Measurements from ENCODE around the gene STXBP1. TPM values are rescaled to one million over a fixed set of nuclear protein-coding genes. Genes with fewer than 3 reads are reported as not detected.

Gene STXBP1
- total and polyA plus RNA-seq, 2 experiments from 2014 or later = 48.6 to 50.4 TPM

- H3F3A ChIP-seq (replicated peaks; ENCODE audit: low read depth) = peaks cover 10% of the 10 kb centered on the region; the same call in 1 of the 2 replicates
- H3K4me1 ChIP-seq (ENCODE audit: insufficient read depth) = peaks cover 15% of the 10 kb centered on the region
- peak; percentile 97 for DNase-seq (ENCODE audit: low spot score)
- H3K9me3 Mint-ChIP-seq = peaks cover 2% of the 10 kb centered on the region; the same call in 1 of the 3 replicates
- peak overlapping the region; percentile 99 for H2AFZ ChIP-seq
- H3K9me2 ChIP-seq (ENCODE audit: insufficient read depth) = no peaks in the 10 kb centered on the region
- H3K4me3 Mint-ChIP-seq = peak overlapping the region; percentile 83
- peak; percentile 76 for ATAC-seq
- H3K27me3 Mint-ChIP-seq (ENCODE audit: insufficient read depth, low read depth, poor library complexity) = peaks cover 30% of the 10 kb centered on the region
- no peaks in the 10 kb centered on the region for H3K36me3 ChIP-seq (ENCODE audit: insufficient read depth)
- H3K4me1 Mint-ChIP-seq = peaks cover 21% of the 10 kb centered on the region
- no peak overlapping the region for H3K27ac ChIP-seq (ENCODE audit: low read depth)
- peak overlapping the region; percentile 71 for H3K4me2 ChIP-seq
- H3K4me3 ChIP-seq = peak overlapping the region; percentile 67
- H3K36me3 Mint-ChIP-seq (ENCODE audit: low read depth) = no peaks in the 10 kb centered on the region; the same call in 2 of the 3 replicates
- H4K20me1 ChIP-seq (replicated peaks; ENCODE audit: insufficient read depth) = no peaks in the 10 kb centered on the region
- peaks cover 5% of the 10 kb centered on the region; the same call in 1 of the 2 replicates for H3K79me2 ChIP-seq (replicated peaks; ENCODE audit: insufficient read depth)
- TF ChIP-seq POLR2AphosphoS5 (IDR thresholded peaks at IDR 0.05; ENCODE audit: low read depth) (peak; percentile 91), CTCF (conservative IDR thresholded peaks at IDR 0.05; ENCODE audit: low read depth in 2 of 2) (no peak)
- peak overlapping the region; percentile 80 for H3K27ac Mint-ChIP-seq
- peaks cover 23% of the 10 kb centered on the region for H3K27me3 ChIP-seq (ENCODE audit: insufficient read depth)
These were observed 3.7 kb upstream of the STXBP1 start for GRCh38 chr9:127608104-127608966.

DNA sequence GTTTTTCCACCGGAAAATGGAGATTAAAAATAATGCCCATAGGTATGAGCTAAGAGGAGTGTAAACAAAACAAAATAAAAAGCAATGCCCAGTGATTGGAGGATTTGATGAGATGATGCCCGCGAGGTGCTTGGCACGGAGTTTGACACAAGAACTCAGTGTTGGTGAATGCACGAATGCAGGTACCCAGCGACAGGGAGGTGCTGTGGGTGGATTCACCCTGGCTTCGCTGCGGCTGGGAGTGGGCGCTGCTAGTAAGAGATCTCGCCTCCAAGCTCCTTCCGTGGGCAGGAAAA is 526 bp upstream of the STXBP1 start:
- DNase-seq (ENCODE audit: low spot score) (no peak), ATAC-seq (no peak)
- H3K79me2 ChIP-seq (replicated peaks; ENCODE audit: insufficient read depth) = peaks cover 36% of the 10 kb centered on the region
- H3K27ac ChIP-seq (ENCODE audit: low read depth) = no peak overlapping the region
- peaks cover 29% of the 10 kb centered on the region for H3K4me1 Mint-ChIP-seq
- peaks cover 26% of the 10 kb centered on the region for H3K4me1 ChIP-seq (ENCODE audit: insufficient read depth)
- peak overlapping the region; percentile 98 for H2AFZ ChIP-seq
- no peaks in the 10 kb centered on the region for H3K36me3 ChIP-seq (ENCODE audit: insufficient read depth)
- no peaks in the 10 kb centered on the region for H3K9me2 ChIP-seq (ENCODE audit: insufficient read depth)
- peak overlapping the region; percentile 98 for H3K4me2 ChIP-seq
- H3K27ac Mint-ChIP-seq = no peak overlapping the region
- peaks cover 29% of the 10 kb centered on the region for H3K27me3 ChIP-seq (ENCODE audit: insufficient read depth)
- H3K36me3 Mint-ChIP-seq (ENCODE audit: low read depth) = no peaks in the 10 kb centered on the region; the same call in 2 of the 3 replicates
- peak overlapping the region; percentile 82 for H3K4me3 Mint-ChIP-seq
- peaks cover 30% of the 10 kb centered on the region for H3K27me3 Mint-ChIP-seq (ENCODE audit: insufficient read depth, low read depth, poor library complexity)
- H4K20me1 ChIP-seq (replicated peaks; ENCODE audit: insufficient read depth) = peaks cover 8% of the 10 kb centered on the region
- peaks cover 13% of the 10 kb centered on the region; the same call in 1 of the 2 replicates for H3F3A ChIP-seq (replicated peaks; ENCODE audit: low read depth)
- peaks cover 2% of the 10 kb centered on the region; the same call in 1 of the 3 replicates for H3K9me3 Mint-ChIP-seq
- H3K4me3 ChIP-seq = peak overlapping the region; percentile 82
- TF ChIP-seq STAT1 (IDR thresholded peaks at IDR 0.05; ENCODE audit: unreplicated experiment) (no peak), NANOG (IDR thresholded peaks at IDR 0.05; ENCODE audit: borderline replicate concordance) (no peak), ZNF331 (CRISPR knock-in tag; IDR thresholded peaks at IDR 0.05; ENCODE audit: low read depth) (no peak), EZH2phosphoT487 (IDR thresholded peaks at IDR 0.05; ENCODE audit: unreplicated experiment) (no peak), CREB1 (CRISPR knock-in tag; IDR thresholded peaks at IDR 0.05; ENCODE audit: low read depth) (no peak), ZNF114 (CRISPR knock-in tag; IDR thresholded peaks at IDR 0.05) (no peak), POLR2AphosphoS5 (IDR thresholded peaks at IDR 0.05; ENCODE audit: low read depth) (no peak), EZH2 (IDR thresholded peaks at IDR 0.05; ENCODE audit: low read depth, unreplicated experiment) (no peak), JUNB (IDR thresholded peaks at IDR 0.05; ENCODE audit: unreplicated experiment) (no peak)
- TF ChIP-seq, protein P1, sequence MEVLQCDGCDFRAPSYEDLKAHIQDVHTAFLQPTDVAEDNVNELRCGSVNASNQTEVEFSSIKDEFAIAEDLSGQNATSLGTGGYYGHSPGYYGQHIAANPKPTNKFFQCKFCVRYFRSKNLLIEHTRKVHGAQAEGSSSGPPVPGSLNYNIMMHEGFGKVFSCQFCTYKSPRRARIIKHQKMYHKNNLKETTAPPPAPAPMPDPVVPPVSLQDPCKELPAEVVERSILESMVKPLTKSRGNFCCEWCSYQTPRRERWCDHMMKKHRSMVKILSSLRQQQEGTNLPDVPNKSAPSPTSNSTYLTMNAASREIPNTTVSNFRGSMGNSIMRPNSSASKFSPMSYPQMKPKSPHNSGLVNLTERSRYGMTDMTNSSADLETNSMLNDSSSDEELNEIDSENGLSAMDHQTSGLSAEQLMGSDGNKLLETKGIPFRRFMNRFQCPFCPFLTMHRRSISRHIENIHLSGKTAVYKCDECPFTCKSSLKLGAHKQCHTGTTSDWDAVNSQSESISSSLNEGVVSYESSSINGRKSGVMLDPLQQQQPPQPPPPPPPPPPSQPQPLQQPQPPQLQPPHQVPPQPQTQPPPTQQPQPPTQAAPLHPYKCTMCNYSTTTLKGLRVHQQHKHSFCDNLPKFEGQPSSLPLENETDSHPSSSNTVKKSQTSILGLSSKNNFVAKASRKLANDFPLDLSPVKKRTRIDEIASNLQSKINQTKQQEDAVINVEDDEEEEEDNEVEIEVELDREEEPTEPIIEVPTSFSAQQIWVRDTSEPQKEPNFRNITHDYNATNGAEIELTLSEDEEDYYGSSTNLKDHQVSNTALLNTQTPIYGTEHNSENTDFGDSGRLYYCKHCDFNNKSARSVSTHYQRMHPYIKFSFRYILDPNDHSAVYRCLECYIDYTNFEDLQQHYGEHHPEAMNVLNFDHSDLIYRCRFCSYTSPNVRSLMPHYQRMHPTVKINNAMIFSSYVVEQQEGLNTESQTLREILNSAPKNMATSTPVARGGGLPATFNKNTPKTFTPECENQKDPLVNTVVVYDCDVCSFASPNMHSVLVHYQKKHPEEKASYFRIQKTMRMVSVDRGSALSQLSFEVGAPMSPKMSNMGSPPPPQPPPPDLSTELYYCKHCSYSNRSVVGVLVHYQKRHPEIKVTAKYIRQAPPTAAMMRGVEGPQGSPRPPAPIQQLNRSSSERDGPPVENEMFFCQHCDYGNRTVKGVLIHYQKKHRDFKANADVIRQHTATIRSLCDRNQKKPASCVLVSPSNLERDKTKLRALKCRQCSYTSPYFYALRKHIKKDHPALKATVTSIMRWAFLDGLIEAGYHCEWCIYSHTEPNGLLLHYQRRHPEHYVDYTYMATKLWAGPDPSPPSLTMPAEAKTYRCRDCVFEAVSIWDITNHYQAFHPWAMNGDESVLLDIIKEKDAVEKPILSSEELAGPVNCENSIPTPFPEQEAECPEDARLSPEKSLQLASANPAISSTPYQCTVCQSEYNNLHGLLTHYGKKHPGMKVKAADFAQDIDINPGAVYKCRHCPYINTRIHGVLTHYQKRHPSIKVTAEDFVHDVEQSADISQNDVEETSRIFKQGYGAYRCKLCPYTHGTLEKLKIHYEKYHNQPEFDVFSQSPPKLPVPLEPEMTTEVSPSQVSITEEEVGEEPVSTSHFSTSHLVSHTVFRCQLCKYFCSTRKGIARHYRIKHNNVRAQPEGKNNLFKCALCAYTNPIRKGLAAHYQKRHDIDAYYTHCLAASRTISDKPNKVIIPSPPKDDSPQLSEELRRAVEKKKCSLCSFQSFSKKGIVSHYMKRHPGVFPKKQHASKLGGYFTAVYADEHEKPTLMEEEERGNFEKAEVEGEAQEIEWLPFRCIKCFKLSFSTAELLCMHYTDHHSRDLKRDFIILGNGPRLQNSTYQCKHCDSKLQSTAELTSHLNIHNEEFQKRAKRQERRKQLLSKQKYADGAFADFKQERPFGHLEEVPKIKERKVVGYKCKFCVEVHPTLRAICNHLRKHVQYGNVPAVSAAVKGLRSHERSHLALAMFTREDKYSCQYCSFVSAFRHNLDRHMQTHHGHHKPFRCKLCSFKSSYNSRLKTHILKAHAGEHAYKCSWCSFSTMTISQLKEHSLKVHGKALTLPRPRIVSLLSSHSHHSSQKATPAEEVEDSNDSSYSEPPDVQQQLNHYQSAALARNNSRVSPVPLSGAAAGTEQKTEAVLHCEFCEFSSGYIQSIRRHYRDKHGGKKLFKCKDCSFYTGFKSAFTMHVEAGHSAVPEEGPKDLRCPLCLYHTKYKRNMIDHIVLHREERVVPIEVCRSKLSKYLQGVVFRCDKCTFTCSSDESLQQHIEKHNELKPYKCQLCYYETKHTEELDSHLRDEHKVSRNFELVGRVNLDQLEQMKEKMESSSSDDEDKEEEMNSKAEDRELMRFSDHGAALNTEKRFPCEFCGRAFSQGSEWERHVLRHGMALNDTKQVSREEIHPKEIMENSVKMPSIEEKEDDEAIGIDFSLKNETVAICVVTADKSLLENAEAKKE (CRISPR knock-in tag; IDR thresholded peaks at IDR 0.05) = no peak
- TF ChIP-seq, protein P2, sequence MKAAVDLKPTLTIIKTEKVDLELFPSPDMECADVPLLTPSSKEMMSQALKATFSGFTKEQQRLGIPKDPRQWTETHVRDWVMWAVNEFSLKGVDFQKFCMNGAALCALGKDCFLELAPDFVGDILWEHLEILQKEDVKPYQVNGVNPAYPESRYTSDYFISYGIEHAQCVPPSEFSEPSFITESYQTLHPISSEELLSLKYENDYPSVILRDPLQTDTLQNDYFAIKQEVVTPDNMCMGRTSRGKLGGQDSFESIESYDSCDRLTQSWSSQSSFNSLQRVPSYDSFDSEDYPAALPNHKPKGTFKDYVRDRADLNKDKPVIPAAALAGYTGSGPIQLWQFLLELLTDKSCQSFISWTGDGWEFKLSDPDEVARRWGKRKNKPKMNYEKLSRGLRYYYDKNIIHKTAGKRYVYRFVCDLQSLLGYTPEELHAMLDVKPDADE (IDR thresholded peaks at IDR 0.05) = no peak

Measured in GM23338 (cell line).